K562 (cell line): ENCODE measurements around the gene LENG9. TPM values are rescaled to one million over a fixed set of nuclear protein-coding genes. Genes with fewer than 3 reads are reported as not detected.

Source experiments
- ATAC-seq: fragments of 200-7000 bp; cut with Tn5 transposase; 3 replicates; pipeline ENCODE4 v1.9.1; 2020; ENCODE audit warnings: moderate library complexity
- BruUV-seq: library from RNA; stranded (reverse); fragments of 400-500 nt; replicated peaks from 2 replicates; lab custom pipeline; 2021; lab: Mats Ljungman, UMichigan
- CTCF ChIA-PET: fragments of 300-600 bp; formaldehyde crosslinking; extraction: SDS; loops from one replicate; lab custom pipeline; 2021; ENCODE audit warnings: low intra/inter-chr PET ratio; lab: Yijun Ruan, JAX
- POLR2A ChIA-PET: fragments of 300-600, 350-650 bp; sonication (Branson Sonifier 250); formaldehyde crosslinking; extraction: SDS; loops from one replicate; lab custom pipeline; 2021; ENCODE audit warnings: antibody characterized with exemption, inconsistent platforms; lab: Yijun Ruan, JAX
- DNase-seq, 4 experiments: peaks; one replicate each; pipeline versions ENCODE4 v3.0.0 to v3.0.0-alpha.2; 2011 to 2018; ENCODE audit warnings: low spot score in 3 of 4, mixed read lengths in 3 of 4; ENCODE audit errors: extremely low read depth in 1 of 4
- FAIRE-seq: peaks from 2 replicates; lab custom pipeline; 2011; peaks lifted over from hg19 to GRCh38; lab: Jason Lieb, UNC
- H2AFZ ChIP-seq: 2 replicates; pipeline ENCODE4 v1.6.0; 2011; ENCODE audit warnings: low read depth, low read length, control low read depth, inconsistent platforms
- H3K27ac ChIP-seq: fragments of 200-600 bp; 3 replicates; pipeline ENCODE4 v1.8.0; 2011; ENCODE audit warnings: low read depth, mild to moderate bottlenecking, control low read depth, inconsistent platforms, low read length, moderate library complexity, mixed read lengths; ENCODE audit errors: extremely low read depth
- H3K27me3 ChIP-seq, 2 experiments: fragments of 300-600 bp in 1 of 2; 2 replicates in 1 of 2; 3 replicates in 1 of 2; pipeline versions ENCODE4 v1.6.0 to v1.8.0; 2011; ENCODE audit warnings: inconsistent platforms in 2 of 2, low read length in 2 of 2, mild to moderate bottlenecking in 1 of 2, mixed read lengths in 1 of 2, moderate library complexity in 1 of 2; ENCODE audit not compliant: control insufficient read depth in 2 of 2, insufficient read depth in 2 of 2
- H3K36me3 ChIP-seq: fragments of 300-600 bp; 3 replicates; pipeline ENCODE4 v1.8.0; 2011; ENCODE audit warnings: mild to moderate bottlenecking, low read length, inconsistent platforms; ENCODE audit not compliant: control insufficient read depth, insufficient read depth
- H3K4me1 ChIP-seq, 2 experiments: fragments of 200-600 bp in 1 of 2; replicated peaks in 1 of 2; 2 replicates in 1 of 2; 3 replicates in 1 of 2; pipeline versions ENCODE4 v1.5.1 to v1.8.0; 2011; ENCODE audit warnings: inconsistent platforms in 2 of 2, low read length in 2 of 2, mild to moderate bottlenecking in 1 of 2, mixed read lengths in 1 of 2, moderate library complexity in 1 of 2; ENCODE audit not compliant: control insufficient read depth in 2 of 2, insufficient read depth in 2 of 2
- H3K4me2 ChIP-seq: 2 replicates; pipeline ENCODE4 v1.6.1; 2011; ENCODE audit warnings: low read length, control low read depth, inconsistent platforms, mixed read lengths; ENCODE audit not compliant: insufficient read depth
- H3K4me3 ChIP-seq: fragments of 200-600 bp; sonication (generic), shearing (Covaris generic); 2 replicates; pipeline ENCODE4 v1.5.1; 2016; ENCODE audit warnings: control low read depth, inconsistent platforms
- H3K79me2 ChIP-seq: fragments of 200-600 bp; 3 replicates; pipeline ENCODE4 v1.8.0; 2011; ENCODE audit warnings: low read length, inconsistent platforms; ENCODE audit not compliant: control insufficient read depth, insufficient read depth
- H3K9ac ChIP-seq, 2 experiments: 2 replicates each; pipeline versions ENCODE4 v1.6.0 to v1.6.1; 2011; ENCODE audit warnings: low read depth in 2 of 2, low read length in 2 of 2, control low read depth in 1 of 2, inconsistent platforms in 1 of 2, mild to moderate bottlenecking in 1 of 2, mixed read lengths in 1 of 2; ENCODE audit not compliant: insufficient read depth in 1 of 2
- H3K9me1 ChIP-seq: one replicate; pipeline ENCODE4 v1.6.0; 2011; ENCODE audit warnings: inconsistent platforms, mild to moderate bottlenecking, low read length, moderate library complexity; ENCODE audit not compliant: control insufficient read depth, insufficient read depth
- H3K9me3 ChIP-seq: replicated peaks from 2 replicates; pipeline ENCODE4 v1.5.1; 2011; ENCODE audit warnings: low read depth, low read length, inconsistent platforms; ENCODE audit not compliant: control insufficient read depth, insufficient read depth
- H4K20me1 ChIP-seq: replicated peaks from 2 replicates; pipeline ENCODE4 v1.6.1; 2011; ENCODE audit warnings: low read length, inconsistent platforms, mixed read lengths; ENCODE audit not compliant: control insufficient read depth, insufficient read depth
- PREB ChIP-seq: sonication (generic); formaldehyde crosslinking; IDR thresholded peaks from 2 replicates; pipeline ENCODE4 v1.8.1; 2023; ENCODE audit warnings: mild to moderate bottlenecking, missing genetic modification reagents
- RBFOX2 ChIP-seq: fragments of 200-400 bp; formaldehyde crosslinking; IDR thresholded peaks from 2 replicates; pipeline ENCODE4 v1.6.1; 2017; ENCODE audit warnings: low read depth, mild to moderate bottlenecking, low read length, moderate library complexity
- ZNF324 ChIP-seq: fragments of 250-450 bp; sonication (Bioruptor Pico); IDR thresholded peaks from 2 replicates; pipeline ENCODE4 v1.4.0; 2020; ENCODE audit warnings: mild to moderate bottlenecking
- WGBS: fragments of 100-300 bp; shearing (Covaris generic); methylation state at CpG from one replicate; pipeline ENCODE4 v1.1.6; 2016; ENCODE audit warnings: low coverage, mixed read lengths; ENCODE audit not compliant: insufficient coverage; ENCODE audit errors: missing lambda C conversion rate; 5-methylcytosine and 5-hydroxymethylcytosine counted together
- in situ Hi-C: fragments of 300-500 bp; cut with MboI; formaldehyde crosslinking; loops from 4 replicates; pipeline ENCODE4 v1.15.0; 2018; ENCODE audit warnings: inconsistent platforms, mixed read lengths
- intact Hi-C: fragments of 100-400 bp; cut with micrococcal nuclease; formaldehyde crosslinking; loops from 2 replicates; pipeline ENCODE4 v1.14.2; 2022
- polyA plus RNA-seq, 8 experiments: library from polyadenylated mRNA; depleted of rRNA in 4 of 8; stranded (reverse) in 5 of 8; unstranded in 3 of 8; fragments of >200 nt; fragmentation: Nextera tagmentation in 2 of 8; fragmentation: Illumina TruSeq in 1 of 8; extraction: Ambion mirVana in 2 of 8; extraction: Trizol in 1 of 8; gene quantifications; 2 replicates each; pipeline versions ENCODE4 v1.2.1 to v1.2.3, GENCODE V29; 2011 to 2014; ENCODE audit warnings: inconsistent platforms in 1 of 8, missing spikeins in 1 of 8
- total RNA-seq, 7 experiments: library from RNA; depleted of rRNA in 6 of 7; stranded (reverse); fragments of >200 nt in 6 of 7; fragmentation: Illumina TruSeq in 2 of 7; extraction: Trizol in 2 of 7; gene quantifications; 2 replicates each; pipeline versions ENCODE4 v1.2.1 to v1.2.3, GENCODE V29; 2011 to 2021; ENCODE audit warnings: low replicate concordance in 1 of 7

Gene LENG9
- total and polyA plus RNA-seq, 9 of the 15 experiments (the other 6 are each of a cell fraction or from before 2014, with no cell fraction given) = 0.06 to 0.64 (median 0.33) TPM; not detected in 1

GRCh38 chr19:54458648-54459281, 4.8 kb downstream of the LENG9 start:
- ATAC-seq = no peak
- H3K9ac ChIP-seq = peak overlapping the region in 1 of 2 experiments; percentile 48; a peak in 1 of 4 replicates
- BruUV-seq = no TSS peak
- peaks cover 19% of the 10 kb centered on the region; the same call in 1 of the 2 replicates for H4K20me1 ChIP-seq
- in situ Hi-C loops (no loop called here), intact Hi-C loops (no loop called here)
- H3K27ac ChIP-seq = no peak overlapping the region
- ChIA-PET CTCF (no interaction called here), POLR2A (interaction anchor here (1.1 to 1.7 kb wide), 3 partner anchors 10 to 15 kb away, joined by 5 to 15 read pairs (median 6); partner anchors contain the start of genes CDC42EP5 and LENG8)
- no peak overlapping the region for H3K4me2 ChIP-seq
- TF ChIP-seq RBFOX2 (peak; percentile 37; the same call in 1 of the 2 replicates), PREB (CRISPR knock-in tag) (no peak), ZNF324 (CRISPR knock-in tag) (no peak)
- H3K9me3 ChIP-seq = no peaks in the 10 kb centered on the region
- H3K9me1 ChIP-seq = peaks cover 2% of the 10 kb centered on the region
- FAIRE-seq = no peak
- H3K79me2 ChIP-seq = peaks cover 5% of the 10 kb centered on the region
- no peaks in the 10 kb centered on the region for H3K27me3 ChIP-seq
- H2AFZ ChIP-seq = no peak overlapping the region
- DNase-seq = peak in 2 of 4 experiments; percentile 6 to 9
- H3K4me3 ChIP-seq = no peak overlapping the region
- H3K4me1 ChIP-seq = peaks cover 0 to 34% of the 10 kb centered on the region in 2 experiments; a peak in 2 of 5 replicates
- WGBS = 90% methylated on average over 11 of the region's 11 CpGs
- H3K36me3 ChIP-seq = peaks cover 87% of the 10 kb centered on the region
